OCI-LY7 (cell line): ENCODE data around the gene SNN.

Source experiments
- CTCF ChIP-seq: fragments of 200-600 bp; sonication (generic); conservative IDR thresholded peaks from 2 replicates; pipeline ENCODE4 v1.5.1; 2014; ENCODE audit warnings: mild to moderate bottlenecking, antibody characterized with exemption, low read length, moderate library complexity, mixed read lengths
- EZH2phosphoT487 ChIP-seq: fragments of 200-600 bp; sonication (generic); IDR thresholded peaks from 2 replicates; pipeline ENCODE4 v1.6.1; 2018; ENCODE audit warnings: low read depth, borderline replicate concordance, mild to moderate bottlenecking, mixed run types, antibody characterized with exemption, low read length, moderate library complexity, mixed read lengths

GRCh38 chr16:11671271-11671670 lies 3.0 kb downstream of the SNN start:
- no peak for TF ChIP-seq EZH2phosphoT487
- TF ChIP-seq CTCF, result no peak
